GM23248 (cell line): ENCODE results near the gene LONP2. TPM values are rescaled to one million over a fixed set of nuclear protein-coding genes. Genes with fewer than 3 reads are reported as not detected.

Experiments
- DNase-seq: peaks from one replicate; pipeline ENCODE4 v3.0.0-alpha.2; 2015
- H2AFZ ChIP-seq: fragments of 200-600 bp; sonication (generic); 2 replicates; pipeline ENCODE4 v1.6.1; 2016; ENCODE audit warnings: antibody characterized with exemption
- H3F3A ChIP-seq: fragments of 200-600 bp; sonication (generic); 2 replicates; pipeline ENCODE4 v1.6.1; 2016; ENCODE audit warnings: mild to moderate bottlenecking, antibody characterized with exemption, mixed run types; ENCODE audit not compliant: insufficient read depth
- H3K27ac ChIP-seq: fragments of 200-600 bp; sonication (generic); 2 replicates; pipeline ENCODE4 v1.5.1; 2016; ENCODE audit warnings: mild to moderate bottlenecking
- H3K27me3 ChIP-seq: fragments of 200-600 bp; sonication (generic); replicated peaks from 2 replicates; pipeline ENCODE4 v1.6.1; 2016; ENCODE audit warnings: mild to moderate bottlenecking; ENCODE audit not compliant: insufficient read depth
- H3K36me3 ChIP-seq: fragments of 200-600 bp; sonication (generic); 2 replicates; pipeline ENCODE4 v1.6.1; 2016; ENCODE audit warnings: low read depth, mild to moderate bottlenecking
- H3K4me1 ChIP-seq: fragments of 200-600 bp; sonication (generic); 2 replicates; pipeline ENCODE4 v1.6.1; 2016; ENCODE audit warnings: mild to moderate bottlenecking; ENCODE audit not compliant: insufficient read depth
- H3K4me2 ChIP-seq: fragments of 200-600 bp; sonication (generic); one replicate; pipeline ENCODE4 v1.6.1; 2016; ENCODE audit warnings: mild to moderate bottlenecking; ENCODE audit not compliant: unreplicated experiment
- H3K4me3 ChIP-seq: fragments of 200-600 bp; sonication (generic); 2 replicates; pipeline ENCODE4 v1.5.1; 2016; ENCODE audit warnings: mild to moderate bottlenecking
- H3K79me2 ChIP-seq: fragments of 200-600 bp; sonication (generic); 2 replicates; pipeline ENCODE4 v1.6.1; 2016; ENCODE audit warnings: mild to moderate bottlenecking; ENCODE audit not compliant: insufficient read depth
- H3K9ac ChIP-seq: fragments of 200-600 bp; sonication (generic); 2 replicates; pipeline ENCODE4 v1.6.1; 2016; ENCODE audit warnings: mild to moderate bottlenecking
- H3K9me2 ChIP-seq: fragments of 200-600 bp; sonication (generic); 2 replicates; pipeline ENCODE4 v1.6.1; 2016; ENCODE audit warnings: mixed run types, mild to moderate bottlenecking, moderate library complexity; ENCODE audit not compliant: insufficient read depth
- H3K9me3 ChIP-seq: fragments of 200-600 bp; sonication (generic); one replicate; pipeline ENCODE4 v1.6.1; 2017; ENCODE audit warnings: low read depth
- H4K20me1 ChIP-seq: fragments of 200-600 bp; sonication (generic); 2 replicates; pipeline ENCODE4 v1.6.0; 2016; ENCODE audit not compliant: insufficient read depth
- EZH2 ChIP-seq: fragments of 200-600 bp; sonication (generic); IDR thresholded peaks from 2 replicates; pipeline ENCODE4 v1.6.1; 2018; ENCODE audit warnings: antibody characterized with exemption, mild to moderate bottlenecking; ENCODE audit not compliant: insufficient read depth, poor library complexity, severe bottlenecking
- EZH2phosphoT487 ChIP-seq: fragments of 200-600 bp; sonication (generic); IDR thresholded peaks from 2 replicates; pipeline ENCODE4 v1.6.1; 2018; ENCODE audit warnings: antibody characterized with exemption, moderate library complexity, mild to moderate bottlenecking, low read depth; ENCODE audit not compliant: insufficient read depth
- WGBS, 2 experiments: methylation state at CpG; one replicate each; pipeline ENCODE4 v1.1.6; 2015 to 2017; ENCODE audit warnings: low lambda C conversion rate in 2 of 2, low coverage in 1 of 2; ENCODE audit errors: missing lambda C conversion rate in 2 of 2; 5-methylcytosine and 5-hydroxymethylcytosine counted together
- in situ Hi-C: fragments of 300-500 bp; cut with MboI; formaldehyde crosslinking; loops from 2 replicates; pipeline ENCODE4 v1.15.0; 2020
- polyA plus RNA-seq: library from polyadenylated mRNA; unstranded; fragments of >200 nt; fragmentation: Nextera tagmentation; extraction: Ambion mirVana; gene quantifications from 2 replicates; pipeline ENCODE4 v1.2.1, GENCODE V29; 2016
- total RNA-seq: library from RNA; depleted of rRNA; stranded (reverse); fragments of >200 nt; shearing (Covaris generic); gene quantifications from 2 replicates; pipeline ENCODE4 v1.2.3, GENCODE V29; 2014

LONP2 gene
- total and polyA plus RNA-seq, 2 experiments from 2014 or later = 46.5 to 53.9 TPM

DNA sequence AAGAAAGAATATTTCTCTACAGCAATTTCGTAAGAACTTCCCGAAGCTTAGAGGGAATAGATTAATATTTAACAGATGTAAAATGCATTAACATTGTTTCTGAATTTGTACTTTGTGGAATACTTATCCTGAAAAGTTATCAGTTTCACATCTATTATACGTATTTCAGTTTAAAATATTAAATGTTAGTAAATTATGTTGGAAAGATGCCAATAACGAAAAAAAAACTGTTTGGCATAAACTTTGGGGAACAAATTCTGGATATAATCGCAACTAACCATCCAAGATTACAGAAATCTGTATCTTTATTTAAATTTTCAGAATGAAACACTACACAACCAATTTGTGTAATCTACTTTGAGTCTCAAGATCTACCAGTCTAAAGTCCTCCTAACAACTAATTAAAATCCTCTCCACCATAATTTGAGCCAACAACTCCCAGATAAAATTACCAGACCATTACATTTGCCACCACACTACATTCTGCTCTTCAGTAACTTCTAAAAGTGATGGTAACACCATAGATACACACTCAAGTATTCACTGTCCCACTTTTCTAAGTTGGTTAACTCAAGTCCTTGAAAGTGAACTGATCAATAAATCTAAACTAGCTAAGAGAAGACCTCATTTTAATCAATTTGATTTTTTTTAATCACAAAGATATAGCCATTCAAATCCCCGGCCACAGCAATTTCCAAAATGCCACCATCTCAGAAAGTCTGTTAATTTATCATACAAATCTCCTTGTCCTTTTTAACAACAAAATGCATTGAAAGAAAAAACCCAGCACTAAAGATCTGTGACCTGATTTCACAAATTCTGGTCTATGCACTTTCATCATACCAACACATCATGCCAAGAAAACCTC lies 139.1 kb downstream of the LONP2 start:
- peak overlapping the region; percentile 91 for H3K27ac ChIP-seq
- peaks cover 20% of the 10 kb centered on the region for H3F3A ChIP-seq
- no peak overlapping the region for H2AFZ ChIP-seq
- H3K4me1 ChIP-seq = peaks cover 21% of the 10 kb centered on the region
- H3K9ac ChIP-seq = peak overlapping the region; percentile 91
- peak overlapping the region; percentile 95 for H3K4me2 ChIP-seq
- H3K27me3 ChIP-seq = no peaks in the 10 kb centered on the region
- in situ Hi-C loops = no loop called here
- peak overlapping the region; percentile 90 for H3K4me3 ChIP-seq
- H3K9me2 ChIP-seq = no peaks in the 10 kb centered on the region
- DNase-seq = peak; percentile 78
- TF ChIP-seq EZH2phosphoT487 (no peak), EZH2 (no peak)
- H3K79me2 ChIP-seq = peaks cover 62% of the 10 kb centered on the region
- no peaks in the 10 kb centered on the region for H3K36me3 ChIP-seq
- H3K9me3 ChIP-seq = no peaks in the 10 kb centered on the region
- 8 to 11% methylated on average over 6 of the region's 6 CpGs for WGBS, 2 experiments
- H4K20me1 ChIP-seq = peaks cover 9% of the 10 kb centered on the region

DNA sequence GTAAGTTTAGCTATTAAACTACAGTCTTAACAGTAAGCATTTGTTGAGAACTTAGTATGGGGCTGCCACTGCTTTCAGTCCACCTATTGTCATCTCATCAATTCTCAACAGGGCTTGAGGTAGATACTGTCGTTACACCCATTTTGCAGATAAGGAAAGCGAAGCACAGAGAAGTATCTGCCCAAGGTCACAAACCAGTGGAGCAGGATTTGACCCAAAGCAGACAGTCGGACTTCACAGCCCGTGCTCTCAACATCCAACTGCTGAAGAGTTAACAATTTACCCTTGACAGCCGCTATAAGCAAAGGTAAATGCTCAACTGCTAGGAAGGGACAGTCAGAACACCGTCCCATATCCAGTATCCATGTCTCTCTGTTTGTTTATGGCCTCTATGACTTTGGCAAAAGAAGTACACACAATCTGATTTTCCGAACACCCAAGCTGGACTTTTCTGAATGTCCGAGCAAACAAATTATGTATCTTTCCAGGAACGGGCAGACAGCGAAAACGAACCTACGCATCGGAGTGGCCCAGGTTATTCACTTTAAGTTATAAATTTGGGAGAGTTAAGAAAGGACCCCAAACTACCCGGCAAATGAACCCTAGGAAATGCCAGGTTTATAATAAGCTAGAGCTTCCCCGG lies 139.9 kb downstream of the LONP2 start:
- no peaks in the 10 kb centered on the region for H3K27me3 ChIP-seq
- H3K79me2 ChIP-seq = peaks cover 55% of the 10 kb centered on the region
- 1 to 2% methylated on average over 15 of the region's 15 CpGs for WGBS, 2 experiments
- no peaks in the 10 kb centered on the region for H3K9me2 ChIP-seq
- H4K20me1 ChIP-seq = peaks cover 4% of the 10 kb centered on the region; the same call in 1 of the 2 replicates
- peak; percentile 49 for DNase-seq
- no peaks in the 10 kb centered on the region for H3K9me3 ChIP-seq
- peak overlapping the region; percentile 95 for H3K4me2 ChIP-seq
- peak overlapping the region; percentile 91 for H3K9ac ChIP-seq
- peaks cover 21% of the 10 kb centered on the region for H3K4me1 ChIP-seq
- in situ Hi-C loops = no loop called here
- H3K36me3 ChIP-seq = no peaks in the 10 kb centered on the region
- TF ChIP-seq EZH2phosphoT487 (no peak), EZH2 (no peak)
- H3K4me3 ChIP-seq = peak overlapping the region; percentile 90
- peak overlapping the region; percentile 91 for H3K27ac ChIP-seq
- peak overlapping the region; percentile 62 for H2AFZ ChIP-seq
- H3F3A ChIP-seq = peaks cover 20% of the 10 kb centered on the region

DNA sequence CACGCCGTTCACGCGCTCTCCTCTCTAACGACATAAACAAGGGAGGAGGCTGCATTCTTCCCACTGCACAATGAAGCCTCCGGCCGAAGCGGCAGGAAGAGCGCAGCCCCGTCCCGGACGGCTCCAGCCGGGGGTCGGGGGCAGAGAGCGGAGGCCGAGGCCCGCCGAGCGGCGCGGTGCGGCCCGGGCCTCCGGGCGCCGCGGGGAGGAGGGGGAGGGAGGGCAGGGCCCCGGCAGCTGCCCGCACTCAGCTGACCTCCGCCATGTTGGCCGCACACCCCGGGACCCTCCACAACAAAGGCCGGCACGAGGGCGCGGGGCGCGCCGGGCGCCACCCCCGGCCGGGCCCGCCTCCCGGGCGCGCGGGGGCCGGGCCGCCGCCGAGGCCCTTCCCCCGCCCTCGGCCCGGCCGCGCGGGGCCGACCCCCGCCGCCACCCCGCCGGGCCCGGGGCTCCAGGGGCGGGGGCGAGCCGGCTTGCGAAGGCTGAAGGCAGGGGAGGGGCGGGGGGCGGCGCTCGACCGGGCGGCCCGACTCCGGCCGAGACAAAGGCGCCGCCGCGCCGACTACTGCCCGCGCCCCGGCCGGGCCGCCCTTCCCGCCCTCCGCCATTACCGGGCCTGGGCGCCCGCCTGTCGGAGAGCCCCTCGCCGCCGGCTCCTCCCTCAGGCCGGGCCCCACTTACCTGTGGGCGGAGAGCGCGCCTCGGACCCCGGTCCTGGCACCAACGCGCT lies 140.6 kb downstream of the LONP2 start:
- peak; percentile 76 for DNase-seq

More for the DNA sequence above, 140.6 kb downstream of the LONP2 start:
- no peaks in the 10 kb centered on the region for H3K27me3 ChIP-seq
- H3K9me2 ChIP-seq = no peaks in the 10 kb centered on the region
- peak overlapping the region; percentile 96 for H3K9ac ChIP-seq
- in situ Hi-C loops = no loop called here
- H2AFZ ChIP-seq = peak overlapping the region; percentile 62
- peak overlapping the region; percentile 95 for H3K4me2 ChIP-seq
- no peaks in the 10 kb centered on the region for H3K36me3 ChIP-seq
- H3K4me3 ChIP-seq = peak overlapping the region; percentile 96
- no peaks in the 10 kb centered on the region for H3K9me3 ChIP-seq
- TF ChIP-seq EZH2phosphoT487 (no peak), EZH2 (no peak)
- H3F3A ChIP-seq = peaks cover 20% of the 10 kb centered on the region
- 0 to 2% methylated on average over 16 to 49 of the region's 103 CpGs for WGBS, 2 experiments
- peaks cover 21% of the 10 kb centered on the region for H3K4me1 ChIP-seq
- peaks cover 48% of the 10 kb centered on the region for H3K79me2 ChIP-seq
- no peaks in the 10 kb centered on the region for H4K20me1 ChIP-seq
- H3K27ac ChIP-seq = peak overlapping the region; percentile 91
